Activated naive CD8-positive, alpha-beta T cell treated with anti-CD3 and anti-CD28 coated beads, Interleukin-2, amount 50 U/mL, for 16 hours (primary cell): Measurements from ENCODE around the gene TADA1.
"Not testable (repeated sequence)": the region's sequence is repeated elsewhere in the genome, so short reads cannot be mapped to it uniquely, and the experiment has no call there.

Source experiments
- DNase-seq: peaks from one replicate; pipeline ENCODE4 v3.0.0-alpha.2; 2020; ENCODE audit warnings: low read depth, low spot score

Gene TADA1

DNA sequence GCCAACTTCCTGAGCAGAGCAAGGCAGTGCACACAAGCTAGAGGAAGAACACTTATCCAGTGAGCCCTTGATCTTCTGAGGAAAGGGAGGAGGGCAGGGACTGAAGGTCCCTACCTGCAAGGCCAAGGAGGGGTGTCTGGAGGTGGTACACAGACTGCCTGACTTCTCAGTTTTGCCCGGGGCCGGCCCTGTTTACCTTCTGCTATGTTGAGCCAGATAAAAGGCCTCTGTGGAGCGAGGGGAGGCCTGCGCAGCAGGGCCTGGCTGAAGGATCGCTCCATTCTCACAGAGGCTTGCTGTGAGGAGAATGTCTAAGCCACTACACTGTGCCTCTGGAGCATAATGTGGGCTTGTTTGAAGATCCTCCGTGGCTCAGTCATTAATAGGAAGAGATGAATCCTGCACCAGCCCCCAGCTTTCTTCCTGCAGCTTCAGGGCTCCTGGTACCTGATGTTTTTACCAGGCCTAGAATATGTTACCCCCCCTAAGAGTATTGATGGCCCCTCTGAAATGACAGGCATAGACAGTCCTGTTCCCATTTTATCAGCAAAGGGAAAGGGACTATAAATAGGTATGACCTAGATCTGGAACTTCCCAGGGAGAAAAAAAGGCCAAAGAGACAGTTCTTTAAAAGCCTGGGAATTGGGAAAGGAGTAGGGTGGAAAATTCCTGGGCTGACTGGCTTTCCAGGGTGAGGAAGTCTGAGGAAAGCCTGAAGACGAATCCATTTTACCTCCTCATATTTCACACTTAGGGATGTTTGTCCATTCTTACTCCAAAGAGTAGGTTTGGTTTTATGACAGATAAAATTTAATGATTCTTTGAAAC lies 32.1 kb downstream of the TADA1 start:
- no peak for DNase-seq

- DNase-seq, result no peak
These were observed 32.7 kb downstream of the TADA1 start for GRCh38 chr1:166843322-166843721.

- no peak for DNase-seq
These were observed 35.5 kb downstream of the TADA1 start for GRCh38 chr1:166840309-166841274.

- DNase-seq, result peak; percentile 19
These were observed 36.3 kb downstream of the TADA1 start for GRCh38 chr1:166839600-166840308.

DNA sequence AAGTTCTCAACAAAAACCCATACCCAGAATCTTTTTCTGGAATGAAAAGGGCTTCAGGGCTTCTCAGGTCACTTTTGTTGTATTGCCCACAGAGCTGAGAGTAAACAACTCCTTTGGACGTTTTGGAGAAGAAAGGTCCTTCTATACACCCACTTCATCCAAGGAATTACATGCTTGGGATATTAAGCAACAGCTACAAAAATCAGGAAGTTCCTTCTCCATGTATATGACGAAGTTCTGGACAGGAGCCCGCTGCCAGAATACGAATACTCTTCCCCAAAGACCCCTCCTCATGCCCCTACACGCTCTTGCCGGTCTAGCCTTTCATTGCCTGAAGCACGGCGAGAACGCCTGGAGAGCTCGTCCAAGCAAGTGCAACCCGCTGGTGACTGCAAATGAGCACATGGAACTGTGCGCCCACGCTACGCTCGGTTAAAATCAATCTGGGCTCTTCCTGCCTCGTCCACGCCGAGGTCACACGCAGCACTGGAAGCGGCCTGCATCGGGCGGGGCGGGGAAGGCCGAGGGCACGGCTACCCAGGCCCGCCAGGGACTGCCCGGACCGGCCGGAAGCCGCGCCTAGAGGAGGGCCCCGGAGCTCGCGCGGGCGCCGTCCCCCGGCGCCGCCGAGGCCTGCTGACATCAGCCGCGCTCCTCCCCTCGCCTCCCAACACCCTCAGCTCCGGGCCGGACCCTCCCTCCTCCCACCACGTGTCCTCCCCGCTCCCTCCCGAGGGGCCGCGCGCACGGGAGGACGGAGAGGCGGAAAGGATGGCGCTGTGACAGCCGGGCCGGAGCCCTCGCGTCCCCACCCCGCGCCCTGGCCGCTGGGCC lies 37.1 kb downstream of the TADA1 start, which contains the start of gene POGK:
Gene POGK (plus strand): TSS at position 710 of the 834 bp plus-strand sequence. CDS start 1,482 bp downstream, outside the sequence.
- peak; percentile 71 for DNase-seq

- DNase-seq, result no peak
These were observed 39.3 kb downstream of the TADA1 start for GRCh38 chr1:166836733-166837132.

GRCh38 chr1:166829762-166830161 lies 46.3 kb downstream of the TADA1 start:
- not testable (repeated sequence) for DNase-seq

DNA sequence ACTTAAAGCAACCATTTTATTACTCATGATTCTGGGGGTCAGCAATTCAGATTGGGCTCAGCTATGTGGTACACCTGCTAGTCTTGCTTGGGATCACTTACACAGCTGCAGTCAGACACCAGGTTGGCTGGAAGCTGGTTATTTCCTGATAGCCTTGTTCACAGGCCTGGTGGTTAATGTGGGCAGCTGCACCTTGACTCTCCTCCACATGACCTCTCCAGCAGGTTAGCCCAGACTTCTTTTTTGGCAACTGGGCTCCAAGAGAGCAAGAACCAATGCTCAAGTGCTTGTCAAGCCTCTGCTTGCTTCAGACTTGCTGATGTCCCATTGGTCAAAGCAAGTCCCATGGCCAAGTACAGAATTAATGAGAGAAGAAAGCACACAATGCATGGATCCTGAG lies 48.6 kb downstream of the TADA1 start:
- DNase-seq, result no peak

DNA sequence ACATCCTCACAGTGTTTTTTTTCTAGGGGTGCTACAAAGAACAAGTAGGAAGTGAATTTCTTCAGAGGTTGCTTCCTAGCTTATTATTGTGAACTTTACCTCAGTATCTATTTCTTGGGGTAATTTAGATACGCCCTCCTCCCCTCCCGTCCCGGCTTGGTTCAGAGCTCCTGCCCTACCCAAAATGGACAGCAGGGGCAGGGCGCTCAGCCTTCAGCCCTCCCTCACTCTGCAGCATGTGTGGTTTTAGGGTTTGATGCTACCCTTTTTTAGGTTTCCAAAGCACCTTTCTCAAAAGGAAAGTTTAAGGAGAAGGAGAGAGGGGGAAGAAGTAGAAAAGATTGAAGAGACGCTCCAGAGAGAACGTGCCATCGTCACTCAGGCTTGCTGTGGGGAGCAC lies 53.7 kb downstream of the TADA1 start:
- DNase-seq, result no peak

DNA sequence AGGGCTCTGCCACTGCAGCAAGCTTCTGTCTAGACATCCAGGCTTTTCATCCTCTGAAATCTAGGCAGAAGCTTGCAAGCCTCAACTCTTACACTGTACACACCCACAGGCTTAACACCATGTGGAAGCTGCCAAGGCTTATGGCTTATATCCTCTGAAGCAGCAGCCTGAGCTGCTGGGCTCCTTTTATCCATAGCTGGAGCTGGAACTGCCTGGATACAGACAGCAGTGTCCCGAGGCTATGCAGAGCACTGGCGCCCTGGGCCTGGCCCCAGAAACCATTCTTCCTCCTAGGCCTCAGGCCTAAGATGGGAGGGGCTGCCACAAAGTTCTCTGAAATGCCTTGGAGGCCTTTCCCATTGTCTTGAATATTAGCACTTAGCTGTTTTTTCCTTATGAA lies 56.1 kb downstream of the TADA1 start:
- no peak for DNase-seq

- no peak for DNase-seq
These were observed 61.5 kb downstream of the TADA1 start for GRCh38 chr1:166814611-166815010.

DNA sequence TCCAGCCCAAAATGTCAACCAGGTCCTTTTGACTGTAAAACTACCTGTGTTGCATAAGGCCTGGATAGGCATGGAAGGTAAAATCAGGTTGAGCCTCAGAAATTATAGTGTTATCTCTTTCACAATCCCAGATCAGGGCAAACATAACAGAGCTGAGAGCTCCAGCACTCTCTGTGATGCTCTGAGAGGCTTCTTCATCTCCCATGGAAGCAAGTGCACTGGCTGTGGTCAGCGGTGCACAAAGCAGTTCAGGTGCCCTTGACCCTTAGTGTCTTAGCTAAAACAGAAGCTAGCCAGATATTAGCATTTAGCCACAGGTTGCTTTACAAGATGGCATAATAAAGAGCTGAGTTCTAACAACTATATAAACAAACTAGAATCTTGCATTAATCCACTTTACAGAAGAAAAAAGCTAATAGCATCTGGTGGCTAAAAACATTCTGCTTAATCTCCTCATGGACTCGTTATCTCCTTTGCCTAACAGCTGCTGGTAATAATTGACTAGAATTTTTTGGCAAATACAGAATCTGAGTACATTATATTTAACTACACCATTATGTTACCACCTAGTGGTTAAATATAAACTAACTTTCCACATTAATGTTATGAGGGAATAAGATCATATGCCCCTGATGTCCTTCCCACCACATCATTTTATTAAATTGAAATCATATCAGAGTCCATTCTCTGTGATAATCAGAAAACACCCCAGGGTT lies 62.4 kb downstream of the TADA1 start:
- no peak for DNase-seq

DNA sequence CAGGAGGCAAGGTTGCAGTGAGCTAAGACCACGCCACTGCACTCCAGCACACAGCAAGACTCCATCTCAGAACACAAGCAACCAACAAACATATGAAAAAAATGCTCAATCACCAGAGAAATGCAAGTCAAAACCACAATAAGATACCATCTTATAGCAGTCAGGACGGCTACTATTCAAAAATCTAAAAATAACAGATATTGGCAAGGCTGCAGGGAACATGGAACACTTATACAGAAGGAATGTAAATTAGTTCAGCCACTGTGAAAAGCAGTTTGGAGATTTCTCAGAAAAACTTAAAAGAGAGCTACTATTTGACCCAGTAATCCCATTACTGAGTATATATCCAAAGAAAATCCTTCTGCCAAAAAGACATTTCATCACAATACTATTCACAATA lies 64.4 kb downstream of the TADA1 start:
- no peak for DNase-seq

DNA sequence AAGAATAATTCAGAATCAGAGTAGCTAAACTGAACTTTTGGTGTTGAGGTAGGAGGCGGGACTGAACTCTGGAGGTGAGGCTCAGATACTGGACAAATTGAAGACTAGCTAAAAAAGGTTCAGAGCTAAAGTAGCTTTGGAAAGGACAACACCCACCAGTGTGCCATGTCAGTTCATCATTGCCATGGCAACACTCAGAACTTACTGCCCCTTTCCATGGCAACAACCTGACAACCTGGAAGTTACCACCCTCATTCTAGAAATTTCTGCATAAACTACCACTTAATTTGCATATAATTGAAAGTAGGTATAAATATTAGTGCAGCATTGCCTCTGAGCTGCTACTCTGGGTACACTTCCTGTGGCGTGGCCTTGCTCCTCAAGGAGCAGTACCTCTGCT lies 67.1 kb downstream of the TADA1 start:
- no peak for DNase-seq
